HUES48 (cell line): ENCODE results near the gene ZSWIM7.

Source experiments
- H3K27ac ChIP-seq: one replicate; pipeline ENCODE4 v1.7.0; 2013; ENCODE audit warnings: low read depth, low read length, inconsistent platforms
- H3K27me3 ChIP-seq: 2 replicates; pipeline ENCODE4 v1.6.1; 2013; ENCODE audit warnings: mild to moderate bottlenecking, low read length; ENCODE audit not compliant: control insufficient read depth, insufficient read depth
- H3K36me3 ChIP-seq: 2 replicates; pipeline ENCODE4 v1.6.1; 2013; ENCODE audit warnings: low read length; ENCODE audit not compliant: control insufficient read depth, insufficient read depth
- H3K4me1 ChIP-seq: 2 replicates; pipeline ENCODE4 v1.6.1; 2013; ENCODE audit warnings: mild to moderate bottlenecking, low read length; ENCODE audit not compliant: control insufficient read depth, insufficient read depth
- H3K4me3 ChIP-seq: 2 replicates; pipeline ENCODE4 v1.5.1; 2013; ENCODE audit warnings: mild to moderate bottlenecking, low read depth, low read length
- H3K9ac ChIP-seq: 2 replicates; pipeline ENCODE4 v1.6.1; 2013; ENCODE audit warnings: mild to moderate bottlenecking, low read depth, low read length, moderate library complexity
- H3K9me3 ChIP-seq: 2 replicates; pipeline ENCODE4 v1.6.1; 2013; ENCODE audit warnings: low read length; ENCODE audit not compliant: control insufficient read depth, insufficient read depth

ZSWIM7 gene

GRCh38 chr17:15928286-15928785 lies 71.2 kb downstream of the ZSWIM7 start:
- Histone ChIP-seq H3K27ac (no peak overlapping the region), H3K4me3 (no peak overlapping the region)

More at GRCh38 chr17:15928286-15928785, 71.2 kb downstream of the ZSWIM7 start:
- no peaks in the 10 kb centered on the region for H3K36me3 ChIP-seq
- no peaks in the 10 kb centered on the region for H3K9me3 ChIP-seq
- no peaks in the 10 kb centered on the region for H3K27me3 ChIP-seq
- H3K9ac ChIP-seq, result no peak overlapping the region
- H3K4me1 ChIP-seq, result no peaks in the 10 kb centered on the region
